K562 (cell line): ENCODE results near the gene SOX15. TPM values are rescaled to one million over a fixed set of nuclear protein-coding genes. Genes with fewer than 3 reads are reported as not detected.

ENCODE experiments used
- EWSR1 ChIP-seq: fragments of 450-650 bp; IDR thresholded peaks from 2 replicates; pipeline ENCODE4 v1.6.1; 2018; ENCODE audit warnings: borderline replicate concordance, mild to moderate bottlenecking, low read depth, moderate library complexity; ENCODE audit not compliant: partially characterized antibody
- KDM5B ChIP-seq: fragments of 200-600 bp; sonication (generic); IDR thresholded peaks from 2 replicates; pipeline ENCODE4 v1.6.1; 2012; ENCODE audit warnings: low read depth, mild to moderate bottlenecking, moderate library complexity, low read length, control low read depth, inconsistent platforms; ENCODE audit not compliant: insufficient replicate concordance
- MGA ChIP-seq: fragments of 450-650 bp; IDR thresholded peaks from 2 replicates; pipeline ENCODE4 v1.6.1; 2016; ENCODE audit warnings: mild to moderate bottlenecking, moderate library complexity
- MTA1 ChIP-seq: fragments of 450-650 bp; IDR thresholded peaks from 2 replicates; pipeline ENCODE4 v1.6.1; 2017; ENCODE audit warnings: borderline replicate concordance
- POLR2B ChIP-seq: fragments of 450-650 bp; IDR thresholded peaks from 2 replicates; pipeline ENCODE4 v1.6.1; 2018; ENCODE audit warnings: low read depth; ENCODE audit not compliant: partially characterized antibody
- SAFB2 ChIP-seq: fragments of 200-400 bp; formaldehyde crosslinking; IDR thresholded peaks from 2 replicates; pipeline ENCODE4 v1.6.1; 2018; ENCODE audit warnings: borderline replicate concordance, low read length, low read depth, moderate library complexity; ENCODE audit not compliant: severe bottlenecking
- SFPQ ChIP-seq: fragments of 200-400 bp; formaldehyde crosslinking; IDR thresholded peaks from 2 replicates; pipeline ENCODE4 v1.6.1; 2017; ENCODE audit warnings: mild to moderate bottlenecking, low read depth, low read length, moderate library complexity
- ZBTB49 ChIP-seq: sonication (generic); formaldehyde crosslinking; IDR thresholded peaks from 2 replicates; pipeline ENCODE4 v1.8.0; 2022; ENCODE audit warnings: missing genetic modification reagents, mild to moderate bottlenecking, borderline replicate concordance
- ZNF23 ChIP-seq: fragments of 250-450 bp; sonication (Bioruptor Pico); IDR thresholded peaks from 2 replicates; pipeline ENCODE4 v1.4.0; 2020; ENCODE audit warnings: mild to moderate bottlenecking
- ZNF253 ChIP-seq: fragments of 250-450 bp; sonication (Bioruptor Pico); conservative IDR thresholded peaks from 2 replicates; pipeline ENCODE4 v1.6.1; 2021; ENCODE audit warnings: mild to moderate bottlenecking
- polyA plus RNA-seq, 8 experiments: library from polyadenylated mRNA; depleted of rRNA in 4 of 8; stranded (reverse) in 5 of 8; unstranded in 3 of 8; fragments of >200 nt; fragmentation: Nextera tagmentation in 2 of 8; fragmentation: Illumina TruSeq in 1 of 8; extraction: Ambion mirVana in 2 of 8; extraction: Trizol in 1 of 8; gene quantifications; 2 replicates each; pipeline versions ENCODE4 v1.2.1 to v1.2.3, GENCODE V29; 2011 to 2014; ENCODE audit warnings: inconsistent platforms in 1 of 8, missing spikeins in 1 of 8
- total RNA-seq, 7 experiments: library from RNA; depleted of rRNA in 6 of 7; stranded (reverse); fragments of >200 nt in 6 of 7; fragmentation: Illumina TruSeq in 2 of 7; extraction: Trizol in 2 of 7; gene quantifications; 2 replicates each; pipeline versions ENCODE4 v1.2.1 to v1.2.3, GENCODE V29; 2011 to 2021; ENCODE audit warnings: low replicate concordance in 1 of 7

SOX15 gene
- total and polyA plus RNA-seq, 9 of the 15 experiments (the other 6 are each of a cell fraction or from before 2014, with no cell fraction given) = 0.07 to 0.33 (median 0.19) TPM; not detected in 5

- TF ChIP-seq MGA (no peak), ZNF253 (CRISPR knock-in tag) (no peak), MTA1 (no peak), POLR2B (peak; percentile 9), KDM5B (peak; percentile 33), ZNF23 (no peak), ZBTB49 (no peak), SFPQ (no peak), SAFB2 (no peak), EWSR1 (no peak)
These were observed 16.4 kb downstream of the SOX15 start (continued) for GRCh38 chr17:7573324-7574080.
